PFSK-1 (cell line): ENCODE measurements around the gene PTPN14.

Source experiments
- FOXP2 ChIP-seq: optimal IDR thresholded peaks from 2 replicates; pipeline ENCODE3; 2011; ENCODE audit warnings: borderline replicate concordance, control low read depth, inconsistent platforms; ENCODE audit not compliant: insufficient read depth; ENCODE audit errors: extremely low read length, extremely low read depth
- POLR2AphosphoS5 ChIP-seq: IDR thresholded peaks from 2 replicates; pipeline ENCODE4 v1.6.1; 2012; ENCODE audit warnings: low read depth, mild to moderate bottlenecking, control low read depth, low read length, moderate library complexity
- SIN3A ChIP-seq: IDR thresholded peaks from 2 replicates; pipeline ENCODE4 v1.6.1; 2012; ENCODE audit warnings: mild to moderate bottlenecking, low read length, moderate library complexity, borderline replicate concordance; ENCODE audit not compliant: insufficient read depth
- TAF1 ChIP-seq: IDR thresholded peaks from 2 replicates; pipeline ENCODE4 v1.6.1; 2012; ENCODE audit warnings: low read length, control low read depth, borderline replicate concordance; ENCODE audit not compliant: insufficient read depth
- TF ChIP-seq, protein P1 (sequence below), 2 experiments: IDR thresholded peaks; 2 replicates each; pipeline versions ENCODE4 v1.6.1 to v1.8.0; 2011 to 2012; ENCODE audit warnings: low read depth in 2 of 2, low read length in 2 of 2, control low read depth in 1 of 2, inconsistent platforms in 1 of 2, mild to moderate bottlenecking in 1 of 2, moderate library complexity in 1 of 2; ENCODE audit not compliant: insufficient read depth in 1 of 2

The PTPN14 gene

DNA sequence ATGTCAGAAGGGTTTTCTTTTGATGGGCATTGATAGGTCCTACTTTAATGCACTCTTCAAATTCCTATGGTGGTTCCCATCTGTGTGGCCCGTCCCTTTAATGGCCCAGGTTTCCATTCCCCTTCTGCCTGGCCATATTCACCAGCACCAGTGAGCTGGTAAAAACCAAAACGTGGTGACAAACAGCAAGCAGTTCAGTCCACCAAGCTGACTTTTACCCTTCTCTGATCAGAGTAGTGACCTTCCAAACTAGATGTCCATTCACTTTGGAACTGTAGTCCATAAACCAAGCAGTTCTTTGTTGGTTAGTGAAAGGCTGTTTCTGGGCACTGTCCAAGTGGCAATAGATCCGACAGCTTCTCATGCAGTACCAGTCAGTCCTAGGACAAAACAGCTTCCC is 209.9 kb downstream of the PTPN14 start:
- TF ChIP-seq FOXP2 (no peak), POLR2AphosphoS5 (no peak), TAF1 (no peak), SIN3A (no peak)
- TF ChIP-seq, protein P1, sequence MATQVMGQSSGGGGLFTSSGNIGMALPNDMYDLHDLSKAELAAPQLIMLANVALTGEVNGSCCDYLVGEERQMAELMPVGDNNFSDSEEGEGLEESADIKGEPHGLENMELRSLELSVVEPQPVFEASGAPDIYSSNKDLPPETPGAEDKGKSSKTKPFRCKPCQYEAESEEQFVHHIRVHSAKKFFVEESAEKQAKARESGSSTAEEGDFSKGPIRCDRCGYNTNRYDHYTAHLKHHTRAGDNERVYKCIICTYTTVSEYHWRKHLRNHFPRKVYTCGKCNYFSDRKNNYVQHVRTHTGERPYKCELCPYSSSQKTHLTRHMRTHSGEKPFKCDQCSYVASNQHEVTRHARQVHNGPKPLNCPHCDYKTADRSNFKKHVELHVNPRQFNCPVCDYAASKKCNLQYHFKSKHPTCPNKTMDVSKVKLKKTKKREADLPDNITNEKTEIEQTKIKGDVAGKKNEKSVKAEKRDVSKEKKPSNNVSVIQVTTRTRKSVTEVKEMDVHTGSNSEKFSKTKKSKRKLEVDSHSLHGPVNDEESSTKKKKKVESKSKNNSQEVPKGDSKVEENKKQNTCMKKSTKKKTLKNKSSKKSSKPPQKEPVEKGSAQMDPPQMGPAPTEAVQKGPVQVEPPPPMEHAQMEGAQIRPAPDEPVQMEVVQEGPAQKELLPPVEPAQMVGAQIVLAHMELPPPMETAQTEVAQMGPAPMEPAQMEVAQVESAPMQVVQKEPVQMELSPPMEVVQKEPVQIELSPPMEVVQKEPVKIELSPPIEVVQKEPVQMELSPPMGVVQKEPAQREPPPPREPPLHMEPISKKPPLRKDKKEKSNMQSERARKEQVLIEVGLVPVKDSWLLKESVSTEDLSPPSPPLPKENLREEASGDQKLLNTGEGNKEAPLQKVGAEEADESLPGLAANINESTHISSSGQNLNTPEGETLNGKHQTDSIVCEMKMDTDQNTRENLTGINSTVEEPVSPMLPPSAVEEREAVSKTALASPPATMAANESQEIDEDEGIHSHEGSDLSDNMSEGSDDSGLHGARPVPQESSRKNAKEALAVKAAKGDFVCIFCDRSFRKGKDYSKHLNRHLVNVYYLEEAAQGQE (IDR thresholded peaks at IDR 0.05; ENCODE audit: insufficient read depth in 1 of 2, low read depth in 2 of 2, low read length in 2 of 2) = no peak

DNA sequence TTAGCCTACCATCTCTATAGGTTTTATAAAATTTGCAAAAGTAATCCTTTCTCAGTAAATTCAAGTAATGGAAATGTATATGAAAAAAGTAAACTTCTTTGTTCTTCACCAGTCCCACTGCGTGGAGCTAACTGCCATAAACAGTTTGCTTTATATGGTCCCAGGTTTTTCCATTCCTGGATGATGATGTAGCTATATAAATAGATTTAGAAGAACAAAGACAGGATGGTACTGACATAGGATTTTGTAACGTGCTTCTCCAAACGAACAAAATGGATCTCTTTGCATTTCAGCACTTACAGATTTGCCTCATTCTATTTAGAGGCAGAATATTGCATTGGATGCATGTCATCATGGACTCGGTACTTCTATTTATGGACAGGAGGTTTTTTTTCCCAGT is 213.2 kb downstream of the PTPN14 start:
- TF ChIP-seq FOXP2 = no peak
- TF ChIP-seq SIN3A = no peak
- TF ChIP-seq TAF1 = no peak
- TF ChIP-seq POLR2AphosphoS5 = no peak
- TF ChIP-seq, protein P1 (IDR thresholded peaks at IDR 0.05; ENCODE audit: insufficient read depth in 1 of 2, low read depth in 2 of 2, low read length in 2 of 2) = no peak

DNA sequence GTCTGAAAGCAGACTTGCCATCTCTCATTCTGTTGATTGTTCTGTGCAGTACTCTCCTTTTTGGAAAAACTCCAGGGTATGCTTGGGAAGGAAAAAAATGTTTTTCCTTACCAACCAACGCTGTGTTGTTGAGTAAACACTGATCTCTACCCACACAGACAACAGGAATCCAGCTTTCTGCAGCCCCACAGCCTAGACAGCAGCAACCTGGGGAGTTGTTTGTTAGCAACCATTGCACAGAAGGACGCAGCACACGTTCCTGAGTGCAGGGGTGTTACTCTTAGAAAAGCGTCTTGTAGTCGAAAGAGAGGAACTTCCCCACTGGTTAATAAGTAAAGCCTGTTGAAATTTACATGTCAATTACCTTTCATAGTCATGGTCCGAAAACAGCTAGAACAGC is 213.9 kb downstream of the PTPN14 start:
- no peak for TF ChIP-seq SIN3A
- TF ChIP-seq, protein P1 (IDR thresholded peaks at IDR 0.05; ENCODE audit: insufficient read depth in 1 of 2, low read depth in 2 of 2, low read length in 2 of 2) = no peak

DNA sequence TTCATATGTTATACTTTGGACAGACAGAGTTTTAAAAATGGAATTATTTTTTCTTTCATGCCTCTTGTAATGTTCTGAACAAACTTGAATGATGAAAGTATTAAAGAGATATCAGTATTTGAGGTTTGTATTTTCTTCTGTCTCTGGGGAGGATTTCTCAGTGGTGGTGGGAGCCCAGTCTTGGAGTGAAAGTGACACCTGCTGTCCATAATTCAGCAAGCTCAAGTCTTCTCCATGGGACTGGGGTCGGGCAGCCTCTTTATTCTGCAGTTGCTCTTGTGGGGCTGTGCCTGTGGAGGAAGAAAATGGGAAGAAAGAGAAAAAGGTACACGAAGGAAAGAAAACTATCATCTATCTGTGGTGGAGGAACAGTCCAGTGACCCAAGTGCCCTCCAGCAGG is 214.4 kb downstream of the PTPN14 start:
- no peak for TF ChIP-seq FOXP2
- TF ChIP-seq, protein P1 (IDR thresholded peaks at IDR 0.05; ENCODE audit: insufficient read depth in 1 of 2, low read depth in 2 of 2, low read length in 2 of 2) = no peak
- no peak for TF ChIP-seq SIN3A
- no peak for TF ChIP-seq POLR2AphosphoS5
- TF ChIP-seq TAF1 = no peak

DNA sequence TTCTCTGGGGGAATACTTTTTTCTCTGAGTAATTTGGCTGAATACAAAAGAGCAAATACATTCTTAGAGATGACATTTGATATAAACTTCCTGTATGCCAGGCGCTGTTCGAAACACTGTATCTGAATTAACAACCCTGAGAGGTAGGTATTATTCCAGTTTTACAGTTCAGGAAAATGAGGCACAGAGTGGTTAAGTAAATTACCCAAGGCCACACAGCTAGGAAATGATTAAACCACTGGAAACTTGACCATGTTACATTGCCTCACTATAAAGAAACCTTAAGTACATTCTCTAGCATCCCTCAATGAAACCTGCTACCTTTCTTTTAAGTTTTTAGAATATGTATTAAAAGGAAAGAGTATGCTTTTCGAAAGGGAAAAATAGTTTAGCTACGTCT is 215.8 kb downstream of the PTPN14 start:
- no peak for TF ChIP-seq TAF1
- TF ChIP-seq SIN3A = no peak
- TF ChIP-seq, protein P1 (IDR thresholded peaks at IDR 0.05; ENCODE audit: insufficient read depth in 1 of 2, low read depth in 2 of 2, low read length in 2 of 2) = no peak
- no peak for TF ChIP-seq POLR2AphosphoS5
- no peak for TF ChIP-seq FOXP2
